Upper lobe of left lung (tissue), 6 donors: Measurements from ENCODE around the gene WNT5B. TPM values are rescaled to one million over a fixed set of nuclear protein-coding genes. Genes with fewer than 3 reads are reported as not detected.

Source experiments
- ATAC-seq, 2 donors: fragments of 200-7000 bp; cut with Tn5 transposase; one replicate each; pipeline ENCODE4 v1.9.1; 2022; ENCODE audit warnings: mild to moderate bottlenecking in 2 of 2, moderate library complexity in 2 of 2; ENCODE audit not compliant: low FRiP score in 2 of 2
- DNase-seq, 2 donors: peaks; one replicate each; pipeline ENCODE4 v3.0.0-alpha.2; 2019 to 2020
- H3K27ac ChIP-seq, 4 donors: fragments of 200-600 bp; sonication (generic); one replicate each; pipeline ENCODE4 v1.5.1; 2016 to 2019
- H3K27me3 ChIP-seq, 4 donors: fragments of 200-600 bp; sonication (generic); one replicate each; pipeline ENCODE4 v1.5.1; 2017 to 2019
- H3K36me3 ChIP-seq, 4 donors: fragments of 200-600 bp; sonication (generic); one replicate each; pipeline ENCODE4 v1.5.1; 2016 to 2019
- H3K4me1 ChIP-seq, 4 donors: fragments of 200-600 bp; sonication (generic); one replicate each; pipeline ENCODE4 v1.5.1; 2018 to 2019
- H3K4me3 ChIP-seq, 4 donors: fragments of 200-600 bp; sonication (generic); one replicate each; pipeline ENCODE4 v1.5.1; 2017 to 2019; ENCODE audit warnings: mild to moderate bottlenecking in 2 of 4, moderate library complexity in 1 of 4
- H3K9me3 ChIP-seq, 4 donors: fragments of 200-600 bp; sonication (generic); one replicate each; pipeline ENCODE4 v1.5.1; 2018 to 2019
- EP300 ChIP-seq, 4 donors: sonication (generic); formaldehyde crosslinking; IDR thresholded peaks; one replicate each; pipeline ENCODE4 v1.5.1; 2017; ENCODE audit warnings: antibody characterized with exemption in 4 of 4, control low read depth in 2 of 4
- POLR2A ChIP-seq, 4 donors: fragments of 450-650 bp; IDR thresholded peaks; one replicate each; pipeline ENCODE4 v1.5.1; 2016 to 2017; ENCODE audit warnings: antibody characterized with exemption in 4 of 4, mild to moderate bottlenecking in 2 of 4
- POLR2AphosphoS5 ChIP-seq, 2 donors: sonication (generic); formaldehyde crosslinking; IDR thresholded peaks; one replicate each; pipeline ENCODE4 v1.5.1; 2017; ENCODE audit warnings: antibody characterized with exemption in 2 of 2
- WGBS, 2 donors: methylation state at CpG; one replicate each; pipeline ENCODE4 v1.1.5; 2017 to 2018; 5-methylcytosine and 5-hydroxymethylcytosine counted together
- total RNA-seq, 6 donors: library from RNA; depleted of rRNA in 4 of 6; stranded (reverse); fragments of >200 nt in 4 of 6; gene quantifications; one replicate each; pipeline versions ENCODE4 v1.1.0 to v1.2.1, GENCODE V29; 2016 to 2021
- TF ChIP-seq, protein P1 (sequence below), 6 experiments: fragments of 450-650 bp in 4 of 6; fragments of 200-600 bp in 2 of 6; sonication (generic) in 2 of 6; IDR thresholded peaks; one replicate each; pipeline ENCODE4 v1.5.1; 2016 to 2019; ENCODE audit warnings: antibody characterized with exemption in 6 of 6
- donor health status: DM: no; HTN: no; CAD: no; lungs with moderate emphysema.
- donor health status: DM: no; HTN: yes; CAD: no; lungs with severe emphysema.

Gene WNT5B
- total RNA-seq, 6 donors from 2014 or later, result 5.8 to 9.7 (median 7.0) TPM; not detected in 1

DNA sequence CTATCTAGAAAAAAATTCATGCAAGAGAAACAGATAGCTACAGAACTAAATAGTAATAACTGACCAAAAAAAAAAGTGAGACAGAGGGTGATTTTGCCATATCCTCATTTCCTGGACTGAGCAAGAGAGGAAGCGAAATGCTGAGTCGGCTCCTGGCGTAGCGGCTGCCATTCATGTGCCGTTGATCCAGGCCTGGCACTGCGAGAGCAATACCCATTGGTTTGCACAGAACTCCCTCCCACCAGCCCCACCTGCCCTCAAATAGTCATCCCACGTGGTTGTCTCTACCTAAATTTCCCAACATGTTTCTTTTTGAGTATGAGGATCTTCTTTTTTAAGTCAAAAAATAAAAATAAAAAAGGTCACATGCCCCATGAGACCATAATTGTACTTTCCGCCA lies 9.4 kb upstream of the WNT5B start:
- Histone ChIP-seq H3K36me3 (no peaks in the 10 kb centered on the region), H3K4me1 (peaks cover 0 to 20% (median 4%) of the 10 kb centered on the region in 4 donors), H3K27me3 (no peaks in the 10 kb centered on the region), H3K4me3 (no peak overlapping the region), H3K27ac (peak overlapping the region in 1 of 4 donors; percentile 2), H3K9me3 (no peaks in the 10 kb centered on the region)
- no peak for TF ChIP-seq POLR2A (IDR thresholded peaks at IDR 0.05)
- no peak for TF ChIP-seq EP300 (IDR thresholded peaks at IDR 0.05)
- TF ChIP-seq POLR2AphosphoS5 (IDR thresholded peaks at IDR 0.05), result peak in 1 of 2 donors; percentile 38
- DNase-seq (peak in 1 of 2 donors; percentile 76), ATAC-seq (peak in 1 of 2 donors; percentile 83)
- WGBS, 2 donors, result 44 to 52% methylated on average over 8 of the region's 8 CpGs

DNA sequence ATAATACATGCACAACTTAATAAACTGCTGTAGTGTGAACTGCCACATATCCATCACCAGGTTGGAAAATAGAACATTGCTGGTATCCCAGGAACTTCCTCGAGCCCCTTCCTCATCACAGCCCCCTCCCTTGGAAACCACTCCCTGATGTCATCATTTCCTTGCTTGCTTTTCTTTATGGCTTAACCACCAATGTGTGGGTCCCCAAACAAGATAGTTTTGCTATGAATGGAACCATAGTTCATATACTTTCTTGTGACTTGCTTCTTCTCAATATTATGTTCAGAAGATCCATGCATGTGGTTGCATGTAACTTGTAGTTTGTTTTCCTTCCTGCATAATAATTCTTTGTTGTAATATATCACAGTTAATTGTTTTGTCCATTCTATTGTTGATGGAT lies 8.9 kb upstream of the WNT5B start:
- no peak for ATAC-seq
- 30 to 62% methylated on average over 1 of the region's 1 CpG for WGBS, 2 donors
- TF ChIP-seq, protein P1, sequence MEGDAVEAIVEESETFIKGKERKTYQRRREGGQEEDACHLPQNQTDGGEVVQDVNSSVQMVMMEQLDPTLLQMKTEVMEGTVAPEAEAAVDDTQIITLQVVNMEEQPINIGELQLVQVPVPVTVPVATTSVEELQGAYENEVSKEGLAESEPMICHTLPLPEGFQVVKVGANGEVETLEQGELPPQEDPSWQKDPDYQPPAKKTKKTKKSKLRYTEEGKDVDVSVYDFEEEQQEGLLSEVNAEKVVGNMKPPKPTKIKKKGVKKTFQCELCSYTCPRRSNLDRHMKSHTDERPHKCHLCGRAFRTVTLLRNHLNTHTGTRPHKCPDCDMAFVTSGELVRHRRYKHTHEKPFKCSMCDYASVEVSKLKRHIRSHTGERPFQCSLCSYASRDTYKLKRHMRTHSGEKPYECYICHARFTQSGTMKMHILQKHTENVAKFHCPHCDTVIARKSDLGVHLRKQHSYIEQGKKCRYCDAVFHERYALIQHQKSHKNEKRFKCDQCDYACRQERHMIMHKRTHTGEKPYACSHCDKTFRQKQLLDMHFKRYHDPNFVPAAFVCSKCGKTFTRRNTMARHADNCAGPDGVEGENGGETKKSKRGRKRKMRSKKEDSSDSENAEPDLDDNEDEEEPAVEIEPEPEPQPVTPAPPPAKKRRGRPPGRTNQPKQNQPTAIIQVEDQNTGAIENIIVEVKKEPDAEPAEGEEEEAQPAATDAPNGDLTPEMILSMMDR (IDR thresholded peaks at IDR 0.05), result no peak
- TF ChIP-seq EP300 (IDR thresholded peaks at IDR 0.05), result no peak
- no peak for TF ChIP-seq POLR2AphosphoS5 (IDR thresholded peaks at IDR 0.05)
- no peak for TF ChIP-seq POLR2A (IDR thresholded peaks at IDR 0.05)
- H3K27me3 ChIP-seq, result no peaks in the 10 kb centered on the region
- H3K9me3 ChIP-seq, result no peaks in the 10 kb centered on the region
- peaks cover 0 to 20% (median 5%) of the 10 kb centered on the region in 4 donors for H3K4me1 ChIP-seq
- H3K4me3 ChIP-seq, result no peak overlapping the region
- no peak for DNase-seq
- H3K27ac ChIP-seq, result no peak overlapping the region
- H3K36me3 ChIP-seq, result no peaks in the 10 kb centered on the region

DNA sequence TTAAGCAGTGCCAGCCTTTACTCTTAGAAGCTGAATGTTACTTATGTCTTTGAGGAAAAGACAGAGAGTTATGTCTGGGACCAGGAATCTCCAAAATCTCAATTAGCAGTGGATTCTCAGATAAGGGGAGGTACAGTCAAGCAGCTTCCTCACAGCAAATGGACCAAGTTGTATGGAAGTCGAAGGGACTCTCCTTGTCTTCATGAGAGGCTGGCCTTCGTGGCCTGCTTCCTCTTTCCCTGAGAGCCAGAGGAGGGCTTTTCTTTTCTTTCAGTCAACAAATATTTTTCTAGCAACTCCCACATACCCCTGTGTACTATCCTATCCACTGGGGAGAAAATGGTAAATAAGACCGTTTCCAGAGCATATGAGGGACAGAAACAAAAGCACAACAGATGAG lies 6.6 kb upstream of the WNT5B start:
- WGBS, 2 donors, result 74 to 89% methylated on average over 3 of the region's 3 CpGs
- H3K36me3 ChIP-seq, result no peaks in the 10 kb centered on the region
- no peak for ATAC-seq

DNA sequence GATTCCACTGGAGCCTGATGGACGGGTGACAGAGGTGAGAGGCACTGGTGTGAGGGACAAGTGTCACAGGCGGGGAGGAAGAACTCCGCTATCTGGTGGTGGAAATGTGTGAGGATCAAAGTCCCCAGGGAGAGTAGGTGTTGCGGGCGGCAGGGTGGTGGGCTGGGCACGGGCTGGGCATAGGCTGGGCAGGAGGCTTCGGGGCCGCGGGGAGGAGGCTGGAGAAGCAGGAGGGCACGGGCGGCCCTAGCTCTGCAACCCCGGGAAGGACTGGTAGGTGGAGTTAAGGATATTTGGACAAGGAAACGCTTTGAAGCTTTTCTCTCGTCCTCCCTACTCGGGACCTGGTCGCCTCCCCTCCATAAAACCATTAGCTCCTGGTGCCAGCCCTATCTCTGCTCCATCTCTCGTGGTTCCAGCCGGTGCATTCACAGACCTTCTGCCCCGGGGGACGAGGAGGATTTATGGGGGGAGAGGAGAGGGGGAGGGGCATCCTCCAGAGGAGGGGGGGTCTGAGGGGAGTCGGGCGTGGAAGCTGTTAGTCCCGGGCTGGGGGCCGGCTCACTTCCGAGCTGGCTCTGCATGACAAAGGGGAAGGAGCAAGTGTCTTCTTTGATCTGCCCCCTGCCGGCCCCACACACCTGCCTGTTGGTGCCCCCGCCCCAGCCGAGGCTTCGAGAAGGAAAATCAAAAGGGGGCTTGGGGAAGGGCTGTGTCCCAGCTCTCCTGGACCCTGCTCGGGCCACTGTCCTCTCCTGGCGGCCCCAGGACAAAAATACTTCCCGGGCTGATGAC lies 504 bp downstream of the WNT5B start:
- ATAC-seq, result peak; percentile 4 to 6
- Histone ChIP-seq H3K27ac (peak overlapping the region in 1 of 4 donors; percentile 46), H3K9me3 (no peaks in the 10 kb centered on the region), H3K4me3 (peak overlapping the region; percentile 21 to 60 (median 50)), H3K4me1 (peaks cover 19 to 35% (median 28%) of the 10 kb centered on the region in 4 donors), H3K36me3 (no peaks in the 10 kb centered on the region), H3K27me3 (peaks cover 0 to 9% (median 0%) of the 10 kb centered on the region in 4 donors)
- TF ChIP-seq EP300 (IDR thresholded peaks at IDR 0.05), result no peak
- no peak for TF ChIP-seq POLR2A (IDR thresholded peaks at IDR 0.05)
- TF ChIP-seq, protein P1 (IDR thresholded peaks at IDR 0.05), result no peak
- no peak for TF ChIP-seq POLR2AphosphoS5 (IDR thresholded peaks at IDR 0.05)
- 13 to 21% methylated on average over 16 to 29 of the region's 32 CpGs for WGBS, 2 donors
- no peak for DNase-seq

More for the DNA sequence above, 6.6 kb upstream of the WNT5B start:
- peaks cover 0 to 16% (median 12%) of the 10 kb centered on the region in 4 donors for H3K4me1 ChIP-seq
- TF ChIP-seq, protein P1 (IDR thresholded peaks at IDR 0.05), result no peak
- TF ChIP-seq POLR2A (IDR thresholded peaks at IDR 0.05), result no peak
- no peak for TF ChIP-seq EP300 (IDR thresholded peaks at IDR 0.05)
- TF ChIP-seq POLR2AphosphoS5 (IDR thresholded peaks at IDR 0.05), result no peak
- H3K27ac ChIP-seq, result no peak overlapping the region
- no peak overlapping the region for H3K4me3 ChIP-seq
- no peaks in the 10 kb centered on the region for H3K9me3 ChIP-seq
- no peaks in the 10 kb centered on the region for H3K27me3 ChIP-seq
- no peak for DNase-seq

DNA sequence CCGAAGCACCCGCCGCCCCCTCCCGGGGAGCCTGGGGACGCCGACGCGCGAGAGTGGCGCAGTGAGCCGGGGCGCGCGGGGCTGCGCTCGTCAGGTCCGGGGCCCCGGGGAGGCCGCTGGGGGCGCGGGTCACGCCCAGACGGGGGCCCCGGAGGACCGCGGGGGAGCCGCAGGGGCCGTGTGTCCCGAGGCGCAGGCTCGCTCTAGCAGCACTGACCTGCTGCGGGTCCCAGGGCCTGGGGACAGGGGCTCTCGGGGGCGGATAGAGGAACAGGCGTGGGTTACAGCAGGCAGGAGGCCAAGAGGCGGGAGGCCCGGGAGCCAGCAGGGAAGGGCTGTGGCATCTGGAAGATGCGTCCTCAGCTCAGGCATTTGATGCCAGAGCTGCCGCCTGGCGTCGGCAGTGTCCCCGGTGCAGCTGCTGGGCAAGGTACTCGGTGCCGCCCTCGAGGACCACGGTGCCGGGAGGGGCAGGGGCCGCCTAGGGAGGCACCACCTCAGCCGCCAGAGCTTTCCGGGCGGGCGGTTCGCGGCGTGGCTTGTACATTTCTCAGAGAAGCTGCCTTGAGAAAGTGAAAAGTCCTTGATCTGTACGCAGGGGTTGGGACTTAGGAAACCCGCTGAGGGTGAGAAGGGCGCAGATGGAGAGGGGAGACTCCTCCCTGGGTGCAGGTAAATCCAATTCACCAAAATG lies 1.2 kb downstream of the WNT5B start:
- H3K27ac ChIP-seq, result peak overlapping the region in 1 of 4 donors; percentile 46
- peaks cover 24 to 38% (median 31%) of the 10 kb centered on the region in 4 donors for H3K4me1 ChIP-seq
- no peaks in the 10 kb centered on the region for H3K36me3 ChIP-seq
- WGBS, 2 donors, result 2 to 40% methylated on average over 1 to 36 of the region's 58 CpGs
- peak overlapping the region; percentile 21 to 60 (median 50) for H3K4me3 ChIP-seq
- ATAC-seq (peak; percentile 23 to 55), DNase-seq (peak; percentile 55 to 87)
- peaks cover 0 to 9% (median 0%) of the 10 kb centered on the region in 4 donors for H3K27me3 ChIP-seq
- H3K9me3 ChIP-seq, result no peaks in the 10 kb centered on the region
- TF ChIP-seq, protein P1 (IDR thresholded peaks at IDR 0.05), result peak in 4 of 6 experiments; percentile 0 to 26 (median 16)
- TF ChIP-seq POLR2AphosphoS5 (IDR thresholded peaks at IDR 0.05), result no peak
